ENCODE measurements around the gene GPR78. TPM values are rescaled to one million over a fixed set of nuclear protein-coding genes. Genes with fewer than 3 reads are reported as not detected.

Gene GPR78
- total and polyA plus RNA-seq, 2 of the 13 experiments (the other 11 are each of a cell fraction or from before 2014, with no cell fraction given) = 0.01 to 0.07 TPM

GRCh38 chr4:8582016-8582415, 1.8 kb downstream of the GPR78 start:
- no TSS peak for BruUV-seq (replicated peaks)
- Histone ChIP-seq H3K9ac (ENCODE audit: insufficient read depth, low read depth, low read length) (no peak overlapping the region), H4K20me1 (ENCODE audit: insufficient read depth, low read length) (0 out of 2 replicates have a peak, but pooled peaks cover 3% of the 10 kb centered on the region), H3K4me3 (replicated peaks in 1 of 3; ENCODE audit: insufficient read depth in 1 of 3, low read depth in 2 of 3, low read length in 3 of 3) (no peak overlapping the region), H3K4me2 (ENCODE audit: low read depth, low read length) (no peak overlapping the region), H3K9me3 (ENCODE audit: low read length) (no peaks in the 10 kb centered on the region), H2AFZ (ENCODE audit: low read length) (no peak overlapping the region), H3K4me1 (ENCODE audit: insufficient read depth, low read length) (no peaks in the 10 kb centered on the region), H3K36me3 (replicated peaks in 1 of 2; ENCODE audit: control insufficient read depth in 1 of 2, insufficient read depth in 2 of 2, low read length in 2 of 2) (no peaks in the 10 kb centered on the region), H3K79me2 (ENCODE audit: insufficient read depth, low read length) (no peaks in the 10 kb centered on the region), H3K27me3 (ENCODE audit: control insufficient read depth in 1 of 2, insufficient read depth in 2 of 2, low read length in 2 of 2) (peaks cover 2 to 13% of the 10 kb centered on the region in 2 experiments; a peak in 1 of 5 replicates), H3K27ac (ENCODE audit: extremely low read length, insufficient read depth, low read length) (no peak overlapping the region)
- in situ Hi-C loops (cut with HindIII; ENCODE audit: extremely low pct_ligation_motif_present, low pct_unique_long_range_greater_than_20kb) = no loop called here
- POLR2A ChIA-PET = no interaction called here
- no peak for TF ChIP-seq AFF4 (CRISPR knock-in tag; IDR thresholded peaks at IDR 0.05)
- TF ChIP-seq GABPB1 (CRISPR knock-in tag; IDR thresholded peaks at IDR 0.05) = no peak
- TF ChIP-seq, protein P1, sequence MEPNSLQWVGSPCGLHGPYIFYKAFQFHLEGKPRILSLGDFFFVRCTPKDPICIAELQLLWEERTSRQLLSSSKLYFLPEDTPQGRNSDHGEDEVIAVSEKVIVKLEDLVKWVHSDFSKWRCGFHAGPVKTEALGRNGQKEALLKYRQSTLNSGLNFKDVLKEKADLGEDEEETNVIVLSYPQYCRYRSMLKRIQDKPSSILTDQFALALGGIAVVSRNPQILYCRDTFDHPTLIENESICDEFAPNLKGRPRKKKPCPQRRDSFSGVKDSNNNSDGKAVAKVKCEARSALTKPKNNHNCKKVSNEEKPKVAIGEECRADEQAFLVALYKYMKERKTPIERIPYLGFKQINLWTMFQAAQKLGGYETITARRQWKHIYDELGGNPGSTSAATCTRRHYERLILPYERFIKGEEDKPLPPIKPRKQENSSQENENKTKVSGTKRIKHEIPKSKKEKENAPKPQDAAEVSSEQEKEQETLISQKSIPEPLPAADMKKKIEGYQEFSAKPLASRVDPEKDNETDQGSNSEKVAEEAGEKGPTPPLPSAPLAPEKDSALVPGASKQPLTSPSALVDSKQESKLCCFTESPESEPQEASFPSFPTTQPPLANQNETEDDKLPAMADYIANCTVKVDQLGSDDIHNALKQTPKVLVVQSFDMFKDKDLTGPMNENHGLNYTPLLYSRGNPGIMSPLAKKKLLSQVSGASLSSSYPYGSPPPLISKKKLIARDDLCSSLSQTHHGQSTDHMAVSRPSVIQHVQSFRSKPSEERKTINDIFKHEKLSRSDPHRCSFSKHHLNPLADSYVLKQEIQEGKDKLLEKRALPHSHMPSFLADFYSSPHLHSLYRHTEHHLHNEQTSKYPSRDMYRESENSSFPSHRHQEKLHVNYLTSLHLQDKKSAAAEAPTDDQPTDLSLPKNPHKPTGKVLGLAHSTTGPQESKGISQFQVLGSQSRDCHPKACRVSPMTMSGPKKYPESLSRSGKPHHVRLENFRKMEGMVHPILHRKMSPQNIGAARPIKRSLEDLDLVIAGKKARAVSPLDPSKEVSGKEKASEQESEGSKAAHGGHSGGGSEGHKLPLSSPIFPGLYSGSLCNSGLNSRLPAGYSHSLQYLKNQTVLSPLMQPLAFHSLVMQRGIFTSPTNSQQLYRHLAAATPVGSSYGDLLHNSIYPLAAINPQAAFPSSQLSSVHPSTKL (CRISPR knock-in tag; IDR thresholded peaks at IDR 0.05) = no peak
- TF ChIP-seq THAP11 (CRISPR knock-in tag; IDR thresholded peaks at IDR 0.05) = no peak
- no peak for TF ChIP-seq ZNF414 (CRISPR knock-in tag; IDR thresholded peaks at IDR 0.05)
- TF ChIP-seq MEIS1 (CRISPR knock-in tag; IDR thresholded peaks at IDR 0.05; ENCODE audit: borderline replicate concordance) = no peak
- no peak for TF ChIP-seq HBP1 (CRISPR knock-in tag; IDR thresholded peaks at IDR 0.05; ENCODE audit: low read depth)
- no peak for TF ChIP-seq DMAP1 (CRISPR knock-in tag; IDR thresholded peaks at IDR 0.05)
- no peak for TF ChIP-seq CENPX (CRISPR knock-in tag; IDR thresholded peaks at IDR 0.05)
- TF ChIP-seq ZNF274 (CRISPR knock-in tag; IDR thresholded peaks at IDR 0.05) = no peak
- no peak for TF ChIP-seq TAF1 (CRISPR knock-in tag; IDR thresholded peaks at IDR 0.05)
- no peak for TF ChIP-seq HCFC1 (IDR thresholded peaks at IDR 0.05; ENCODE audit: low read depth, low read length)
- no peak for DNase-seq (ENCODE audit: low spot score)
- CTCF ChIA-PET (ENCODE audit: low intra/inter-chr PET ratio, low total read pairs) = no interaction called here
- intact Hi-C loops (cut with micrococcal nuclease; ENCODE audit: unreplicated experiment) = no loop called here
- FAIRE-seq = no peak
- ATAC-seq = no peak
- 0% methylated on average over 1 of the region's 2 CpGs for WGBS (ENCODE audit: low lambda C conversion rate)
